ENCODE measurements around the gene CFAP45.
A peak's percentile ranks its signal among the peaks of the same experiment; 100 is the strongest.

The CFAP45 gene

DNA sequence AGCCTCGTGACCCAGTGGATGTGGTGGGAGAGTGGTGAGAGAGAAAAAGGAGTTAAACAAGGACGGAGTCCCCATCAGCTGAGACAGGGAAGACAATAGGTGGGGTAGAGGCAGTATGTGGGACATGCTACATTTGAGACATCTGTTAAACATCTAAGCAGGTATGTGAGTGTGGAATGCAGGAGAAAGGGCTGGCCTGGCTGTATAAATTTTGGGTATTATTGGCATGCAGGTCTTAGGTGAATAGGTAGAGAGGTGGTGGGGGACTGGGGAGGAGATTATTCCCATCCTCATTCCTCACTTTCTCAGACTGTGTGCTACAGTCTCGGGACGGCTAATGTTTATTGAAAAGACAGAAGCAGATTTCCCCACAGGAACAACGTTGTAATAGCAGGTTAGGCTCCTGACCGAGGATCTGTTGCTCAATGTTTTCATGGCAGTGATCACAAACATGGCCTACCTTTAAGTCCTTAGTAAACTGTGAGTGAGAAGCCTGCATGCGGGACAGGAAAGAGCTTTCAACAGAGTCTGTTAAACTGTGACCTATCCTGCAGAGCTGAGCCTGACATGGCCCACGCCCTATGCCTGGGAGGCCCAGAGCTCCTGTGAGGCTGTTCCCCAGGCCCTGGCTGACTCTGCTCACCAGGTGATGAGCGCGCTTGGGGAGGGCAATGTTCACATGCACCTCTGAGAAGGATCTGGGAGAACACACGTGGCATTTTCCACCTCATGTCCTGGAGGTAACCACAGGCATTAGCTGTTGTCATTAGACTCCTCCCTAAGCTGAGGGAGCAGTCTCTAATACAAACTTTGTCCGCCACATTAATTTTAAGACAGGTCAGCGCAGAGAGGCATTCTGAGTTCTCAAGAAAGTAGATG, 54.0 kb downstream of the CFAP45 start:
- FAIRE-seq = peak; percentile 24

DNA sequence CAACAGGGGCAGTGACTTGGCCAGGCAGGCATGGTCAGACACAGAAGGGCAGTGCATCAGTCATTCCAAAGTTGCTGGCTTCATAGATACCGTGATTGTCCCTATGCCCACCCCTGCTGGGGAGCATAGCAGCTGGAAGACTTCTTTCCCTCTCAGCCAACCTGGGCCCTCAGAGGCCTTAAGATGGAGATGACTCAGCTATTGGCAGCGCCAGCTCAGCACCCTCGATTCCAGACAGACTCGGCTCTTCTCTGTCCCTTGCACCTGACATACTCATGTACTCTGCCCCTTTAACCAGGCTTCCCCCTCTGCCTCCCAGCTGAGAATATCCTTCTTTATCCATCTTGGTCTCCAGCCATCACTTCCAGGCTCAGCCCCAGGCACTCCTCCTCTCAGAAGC, 56.5 kb downstream of the CFAP45 start:
- FAIRE-seq = no peak

DNA sequence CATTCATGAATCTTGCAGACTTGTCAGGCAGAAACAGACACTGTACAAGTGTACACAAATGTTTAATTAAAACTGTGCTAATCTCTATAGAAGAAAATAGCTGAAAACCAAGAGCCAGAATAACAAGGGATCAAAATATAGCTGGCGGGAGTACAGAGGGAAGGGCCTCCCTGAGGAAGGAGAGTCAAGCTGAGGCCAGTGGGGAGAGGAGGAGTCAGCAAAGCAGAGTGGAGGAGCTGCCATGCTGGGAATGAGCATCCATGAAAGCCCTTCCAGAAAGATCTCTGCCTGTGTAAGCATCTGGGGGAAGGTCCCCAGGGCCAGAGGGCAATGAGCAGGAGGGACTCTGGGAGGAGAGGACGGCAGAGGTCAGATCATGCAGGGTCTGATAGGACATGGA, 58.2 kb downstream of the CFAP45 start:
- no peak for FAIRE-seq

DNA sequence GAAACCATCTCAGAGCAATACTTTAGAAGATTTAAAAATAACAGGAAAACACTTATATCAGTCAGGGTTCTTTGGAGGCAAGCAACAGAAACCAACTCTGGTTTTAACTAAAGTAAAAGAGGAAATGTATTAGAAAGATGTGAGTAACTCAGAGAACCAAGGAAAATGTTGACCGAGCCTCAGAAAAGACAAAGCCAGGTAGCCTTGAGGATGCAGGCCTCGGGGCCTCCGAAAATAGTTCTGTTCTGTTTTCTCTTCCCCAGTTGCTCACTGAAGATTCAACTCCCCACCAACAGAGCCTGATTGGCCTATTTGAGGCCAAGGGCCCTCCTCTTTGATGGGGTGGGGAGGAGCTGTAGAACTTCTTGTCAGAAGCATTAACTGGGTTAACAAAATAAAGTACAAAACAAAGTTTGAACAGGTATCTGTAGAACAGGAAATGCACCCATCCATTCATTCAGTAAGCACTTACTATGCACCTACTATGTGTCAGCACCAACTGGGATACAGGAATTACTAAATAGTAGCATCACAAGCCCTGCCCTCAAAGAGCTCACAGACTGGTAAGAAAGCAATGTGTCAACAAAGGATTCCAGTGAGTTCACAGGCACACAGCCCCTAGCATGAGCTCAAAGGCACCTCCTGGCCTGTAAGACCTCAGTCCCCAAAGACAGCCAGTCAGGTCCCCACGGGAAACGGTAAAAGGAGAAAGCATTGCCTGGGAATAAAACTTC, 60.7 kb downstream of the CFAP45 start:
- no peak for FAIRE-seq

DNA sequence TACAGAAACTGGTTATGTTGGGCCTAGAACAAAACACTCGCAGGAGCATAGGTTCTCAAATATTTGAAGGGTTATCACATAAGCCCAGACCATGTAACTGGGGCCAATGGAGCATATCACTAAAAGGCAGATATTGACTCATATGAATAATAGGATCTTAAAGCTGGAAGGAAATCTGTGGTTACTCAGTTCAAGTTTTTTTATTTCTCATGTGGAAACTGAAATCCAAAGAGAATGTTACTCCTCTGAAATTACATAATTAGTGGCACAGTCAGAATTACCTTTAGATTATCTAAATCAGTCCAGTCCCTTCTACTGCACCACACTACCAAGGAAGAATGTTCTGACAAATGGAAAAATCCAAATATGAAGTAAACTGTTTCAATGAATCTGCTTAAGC, 61.2 kb downstream of the CFAP45 start:
- FAIRE-seq = no peak

DNA sequence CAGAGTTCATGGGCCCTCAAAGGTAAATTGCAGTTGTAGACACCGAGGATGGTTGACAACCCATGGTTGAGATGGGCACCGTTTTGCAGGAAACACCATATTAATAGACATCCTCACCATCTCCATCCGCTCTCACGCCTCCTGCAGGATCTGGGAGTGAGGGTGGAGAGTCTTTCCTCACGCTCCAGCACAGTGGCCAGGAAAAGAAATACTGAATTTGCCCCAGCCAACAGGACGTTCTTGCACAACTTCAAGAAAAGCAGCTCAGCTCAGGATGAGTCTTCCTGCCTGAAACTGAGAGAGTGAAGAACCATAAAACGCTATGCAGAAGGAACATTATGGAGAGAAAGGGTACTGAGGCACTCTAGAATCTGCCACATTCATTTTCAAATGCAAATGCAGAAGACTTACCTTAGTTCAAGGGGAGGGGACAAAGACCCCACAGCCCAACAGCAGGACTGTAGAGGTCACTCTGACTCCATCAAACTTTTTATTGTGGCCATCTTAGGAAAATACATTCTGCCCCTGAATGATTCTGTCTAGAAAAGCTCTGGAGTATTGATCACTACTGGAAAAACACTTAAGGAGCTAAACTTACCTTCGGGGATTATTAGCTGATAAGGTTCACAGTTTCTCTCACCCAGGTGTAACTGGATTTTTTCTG, 64.0 kb downstream of the CFAP45 start:
- no peak for FAIRE-seq

DNA sequence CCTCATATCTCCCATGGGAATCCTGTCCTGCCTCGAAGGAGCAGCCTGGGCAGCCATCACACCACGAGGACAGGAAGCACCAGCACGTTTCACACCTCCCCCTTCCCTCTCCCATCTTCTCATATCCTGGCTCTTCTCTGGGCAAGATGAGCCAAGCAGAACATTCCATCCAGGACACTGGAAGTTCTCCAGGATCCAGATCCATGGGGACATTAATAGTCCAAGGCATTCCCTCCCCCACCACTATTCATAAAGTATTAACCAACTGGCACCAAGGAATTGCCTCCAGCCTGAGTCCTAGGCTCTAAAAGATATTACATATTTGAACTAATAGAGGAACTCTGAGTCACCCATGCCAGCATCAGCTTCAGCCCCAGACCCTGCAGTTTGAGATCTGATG, 64.6 kb downstream of the CFAP45 start:
- FAIRE-seq = no peak

DNA sequence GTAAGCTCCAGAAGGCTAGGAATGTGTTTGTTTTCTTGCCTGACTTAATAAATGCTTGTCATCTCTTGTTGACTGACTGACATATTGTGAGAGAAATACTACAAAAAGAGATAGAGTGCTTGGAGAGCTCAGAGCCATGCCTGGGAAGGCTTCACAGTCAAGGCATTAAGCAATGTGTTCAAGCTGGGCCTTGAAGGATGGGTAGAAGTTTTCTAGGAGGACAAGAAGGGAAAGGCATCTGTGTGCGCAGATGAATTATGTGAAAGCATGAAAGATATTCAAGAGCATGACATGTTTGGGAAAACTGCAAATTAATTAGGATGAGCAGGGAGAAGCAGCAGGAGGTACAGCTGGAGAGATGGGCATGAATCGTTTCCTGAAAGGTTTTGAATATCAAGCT, 67.7 kb downstream of the CFAP45 start:
- no peak for FAIRE-seq

DNA sequence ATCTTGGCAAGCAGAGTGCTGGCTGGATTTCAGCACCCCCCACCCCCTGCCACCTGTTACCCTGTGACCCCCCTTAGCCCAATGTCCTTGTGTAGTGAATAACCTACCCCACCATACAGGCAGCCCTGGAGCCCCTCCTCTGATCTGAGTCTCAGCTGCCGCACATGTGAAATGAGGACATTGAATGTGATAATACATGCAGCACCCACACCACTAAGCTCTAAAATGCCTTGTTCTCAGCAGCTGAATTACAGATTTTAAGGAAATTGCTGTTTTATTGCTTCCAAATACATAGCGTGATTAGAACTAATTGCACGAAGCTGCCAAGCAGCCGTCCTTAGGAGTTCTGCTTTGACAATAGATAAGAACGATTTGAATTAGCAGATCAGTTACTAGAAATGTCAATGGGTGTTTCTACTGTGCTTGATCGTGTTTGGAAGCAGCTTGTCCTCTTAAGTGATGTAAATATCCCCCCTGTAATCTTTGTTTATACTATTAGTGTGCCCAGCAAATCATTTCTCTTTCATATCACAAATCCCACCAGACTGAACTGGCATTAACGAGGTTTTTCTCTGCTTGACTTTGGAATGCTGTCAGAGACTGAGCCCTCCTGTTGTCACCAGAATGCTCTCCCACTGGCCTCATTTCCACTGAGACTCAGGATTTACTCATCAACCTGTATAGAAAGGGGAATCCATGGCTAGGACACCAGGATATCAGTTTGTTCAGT, 68.4 kb downstream of the CFAP45 start:
- FAIRE-seq = no peak

DNA sequence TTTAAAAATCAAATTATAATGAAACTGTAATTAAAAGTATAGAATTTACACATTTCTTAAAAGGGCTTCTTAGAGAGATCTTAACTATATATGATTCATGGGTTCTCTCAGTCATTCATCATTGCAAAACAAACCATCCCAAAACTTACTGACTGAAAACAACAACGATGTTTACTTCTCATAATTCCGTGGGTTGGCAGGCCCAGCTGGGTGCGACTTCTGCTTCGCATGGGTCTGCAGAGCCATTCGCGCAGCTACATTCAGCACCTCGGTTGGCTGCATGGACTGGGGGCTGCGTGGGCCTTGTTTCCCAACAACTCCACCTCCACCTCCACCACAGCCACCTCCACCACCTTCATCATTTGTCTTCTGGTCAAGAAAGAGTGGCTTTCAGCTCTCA, 69.2 kb downstream of the CFAP45 start:
- no peak for FAIRE-seq

DNA sequence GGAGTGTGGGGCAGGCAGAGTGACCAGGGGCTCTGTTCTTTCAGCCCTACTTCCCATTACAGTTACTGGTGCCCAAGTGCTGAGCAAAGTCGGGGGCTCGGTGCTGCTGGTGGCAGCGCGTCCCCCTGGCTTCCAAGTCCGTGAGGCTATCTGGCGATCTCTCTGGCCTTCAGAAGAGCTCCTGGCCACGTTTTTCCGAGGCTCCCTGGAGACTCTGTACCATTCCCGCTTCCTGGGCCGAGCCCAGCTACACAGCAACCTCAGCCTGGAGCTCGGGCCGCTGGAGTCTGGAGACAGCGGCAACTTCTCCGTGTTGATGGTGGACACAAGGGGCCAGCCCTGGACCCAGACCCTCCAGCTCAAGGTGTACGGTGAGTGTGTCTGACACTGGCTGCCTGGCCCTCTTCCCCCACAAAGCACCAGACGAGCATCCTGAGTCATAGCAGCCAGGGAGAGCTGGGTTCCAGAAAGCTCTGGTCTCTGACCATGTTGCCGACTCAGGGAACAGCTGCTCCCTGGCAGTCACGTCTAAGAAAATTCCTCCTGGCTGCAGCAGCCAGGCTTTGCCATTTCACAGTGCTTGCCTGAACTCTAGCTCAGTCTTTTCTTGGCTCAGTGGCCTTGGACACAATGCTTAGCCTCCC, 70.0 kb downstream of the CFAP45 start:
- no peak for FAIRE-seq

DNA sequence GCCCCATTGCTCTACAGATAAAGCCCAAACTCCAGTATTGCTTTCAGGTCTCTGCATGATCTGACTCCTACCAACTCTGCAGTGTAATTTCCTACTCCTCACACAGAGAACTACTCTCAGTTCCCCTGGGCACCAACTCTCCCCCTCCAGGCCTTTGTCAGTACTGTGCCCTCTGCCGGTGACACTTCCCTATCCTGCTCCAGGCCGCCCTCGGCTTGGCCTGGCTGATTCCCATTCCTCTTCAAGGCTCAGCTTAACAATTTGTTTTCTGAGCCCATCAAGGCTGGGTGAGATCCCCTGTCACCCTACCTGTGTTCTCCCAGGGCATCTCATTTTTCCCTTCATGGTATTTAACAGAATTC, 70.7 kb downstream of the CFAP45 start:
- no peak for FAIRE-seq

DNA sequence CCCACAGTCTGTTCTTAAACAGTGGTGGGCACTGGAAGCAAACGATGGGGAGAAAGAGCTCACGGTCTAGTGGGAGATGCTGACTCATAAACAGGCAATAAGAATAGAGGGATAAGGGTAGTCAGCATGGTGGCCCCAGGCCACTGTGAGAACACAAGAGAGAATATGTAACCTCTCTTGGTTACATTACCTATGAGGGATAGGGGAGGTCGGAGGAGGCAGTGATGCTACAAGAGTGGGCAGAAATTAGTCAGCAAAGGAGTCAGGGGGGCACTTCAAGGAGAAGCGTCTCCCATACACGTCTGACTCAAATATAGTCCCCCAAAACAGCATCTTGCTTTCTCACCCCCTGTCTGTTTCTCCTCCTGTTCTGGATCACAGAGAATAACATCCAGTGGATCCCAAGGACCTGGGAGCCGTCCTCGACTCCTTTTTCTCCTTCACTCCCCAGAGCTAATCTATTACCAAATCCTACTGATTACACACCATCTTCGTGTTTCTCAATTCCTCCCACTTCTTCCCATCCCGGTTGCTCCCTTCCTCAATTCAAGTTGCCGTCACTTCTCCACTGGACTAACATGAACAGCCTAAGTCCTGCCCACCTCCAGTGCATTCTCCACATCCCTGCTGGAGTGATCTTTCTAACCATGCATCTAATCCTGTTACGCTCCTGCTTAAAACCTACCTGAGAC, 71.2 kb downstream of the CFAP45 start:
- no peak for FAIRE-seq

DNA sequence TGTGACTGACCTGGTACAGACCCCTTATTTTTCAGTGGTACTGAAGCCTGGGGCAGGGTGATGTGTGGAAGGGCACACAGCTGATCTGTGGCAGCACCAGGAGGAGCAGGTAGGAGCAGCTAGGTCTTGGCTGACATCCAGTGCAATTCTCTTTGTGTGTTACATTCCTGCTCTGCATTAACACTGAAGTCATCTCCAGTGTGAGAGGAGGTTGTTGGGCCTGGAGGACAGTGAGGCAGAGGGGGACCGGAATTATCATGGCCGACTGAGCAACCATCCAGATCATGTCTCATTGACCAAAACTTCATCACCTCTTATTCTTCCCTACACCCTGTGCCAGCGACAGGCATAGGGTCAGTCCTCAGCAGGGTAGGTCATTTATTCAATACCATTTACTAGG, 71.8 kb downstream of the CFAP45 start:
- FAIRE-seq = no peak

DNA sequence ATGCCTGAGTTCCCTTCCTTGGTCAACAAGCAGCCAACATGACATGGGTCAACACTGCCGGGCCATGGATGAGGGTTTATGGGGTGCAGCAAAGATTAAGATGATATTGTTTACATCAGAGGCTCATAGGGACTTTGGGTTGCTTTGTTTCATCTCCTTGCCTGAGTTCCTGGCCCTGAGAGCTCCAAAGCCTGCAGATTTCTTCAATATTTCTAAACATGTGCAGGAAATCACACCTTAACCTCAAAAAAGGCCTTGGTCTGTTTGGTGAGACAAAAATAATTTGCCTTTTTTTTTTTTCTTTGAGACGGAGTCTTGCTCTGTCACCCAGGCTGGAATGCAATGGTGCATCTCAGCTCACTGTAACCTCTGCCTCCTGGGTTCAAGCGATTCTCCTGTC, 72.4 kb downstream of the CFAP45 start:
- FAIRE-seq = no peak

DNA sequence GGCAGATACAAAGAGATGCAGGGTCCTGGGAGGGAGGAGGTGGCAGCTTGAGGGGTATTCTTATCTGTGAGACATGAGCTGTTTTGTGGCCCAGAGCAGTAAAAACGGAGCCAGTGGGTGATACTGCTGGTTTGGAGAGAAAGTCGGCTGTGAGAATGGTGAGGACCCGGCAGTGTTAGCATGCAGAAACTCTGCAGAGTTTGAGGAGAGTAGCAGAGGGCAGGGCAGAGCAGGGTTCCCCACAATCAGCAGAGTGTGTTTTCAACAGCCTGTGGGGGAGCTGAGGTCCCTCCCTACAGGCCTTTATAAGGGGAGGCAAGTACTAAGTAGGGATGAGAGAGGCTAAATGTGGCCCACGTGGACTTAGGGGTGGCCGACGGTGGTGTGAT, 72.9 kb downstream of the CFAP45 start:
- FAIRE-seq = no peak

DNA sequence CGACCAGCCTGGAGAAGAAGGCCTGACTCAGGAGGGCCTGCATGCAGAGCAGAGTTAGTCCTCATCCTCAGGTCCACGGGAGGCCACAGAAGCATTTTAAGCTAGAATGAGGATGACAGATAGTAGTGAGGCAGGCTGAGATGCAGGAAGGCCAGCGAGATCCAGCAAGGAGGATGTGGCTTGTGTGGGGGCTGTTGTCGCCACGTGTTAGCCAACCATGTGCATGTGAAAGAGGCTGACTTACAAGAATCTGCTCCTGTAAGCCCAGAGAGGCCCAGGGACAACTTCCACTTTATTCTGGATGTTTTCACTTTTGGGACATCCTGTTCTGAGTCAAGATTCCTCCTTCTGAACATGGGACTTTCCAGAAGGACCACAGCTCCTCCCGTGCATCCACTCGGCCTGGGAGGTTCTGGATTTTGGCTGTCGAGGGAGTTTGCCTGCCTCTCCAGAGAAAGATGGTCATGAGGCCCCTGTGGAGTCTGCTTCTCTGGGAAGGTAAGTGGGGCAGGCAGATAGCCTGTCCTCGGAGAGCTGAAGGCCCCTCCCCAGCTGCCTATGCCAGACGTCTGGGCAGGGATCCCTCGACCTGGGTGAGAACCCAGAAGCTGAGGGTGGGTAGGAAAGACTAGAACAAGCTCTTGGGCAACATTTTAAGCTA, 73.4 kb downstream of the CFAP45 start, which contains the start of gene SLAMF8:
Gene SLAMF8, plus strand, starts transcription at position 433 of the 661 bp plus-strand sequence. Its CDS starts 26 bp downstream, at position 459.
- FAIRE-seq = no peak

DNA sequence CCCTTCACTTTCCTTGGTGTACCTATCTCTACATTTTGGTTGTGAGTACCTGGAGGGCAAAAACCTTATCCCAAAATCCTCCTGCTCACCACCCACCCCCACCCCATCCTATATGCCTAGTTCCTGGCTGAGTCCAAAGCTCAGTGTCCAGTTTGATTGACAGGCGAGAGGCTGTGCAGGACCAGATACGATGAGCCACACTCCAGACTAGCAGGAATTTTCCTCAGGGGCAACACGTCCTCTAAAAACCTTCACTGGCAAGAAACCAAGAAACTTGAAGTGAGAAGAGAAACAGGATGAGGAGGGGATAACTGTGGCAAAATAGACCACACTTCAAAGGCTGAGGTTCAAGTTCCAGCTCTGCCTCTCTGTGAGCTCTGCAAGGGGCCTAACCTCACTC, 74.4 kb downstream of the CFAP45 start:
- FAIRE-seq = no peak

DNA sequence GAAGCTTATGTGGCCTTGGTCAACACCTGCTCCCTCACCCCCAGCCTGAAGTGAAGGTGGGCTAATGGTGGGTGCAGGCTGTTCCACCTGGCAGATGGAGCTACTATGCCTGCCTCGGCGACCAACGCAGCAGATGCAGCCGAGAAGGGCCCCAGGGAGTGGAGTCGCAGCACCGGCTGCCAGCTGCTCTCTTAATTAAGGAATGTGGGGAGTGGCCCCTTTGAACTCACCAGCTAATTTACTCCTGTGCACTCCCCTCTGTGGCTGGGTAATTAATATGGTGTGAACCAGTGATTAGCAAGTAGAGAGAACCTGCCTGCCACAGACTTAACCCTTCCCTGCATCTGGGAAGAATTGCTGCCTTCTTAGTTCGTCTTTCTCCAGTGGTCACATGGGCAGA, 76.6 kb downstream of the CFAP45 start:
- no peak for FAIRE-seq

Measured in islet of Langerhans (tissue), 1 donor.